Sigmoid colon (tissue), 4 donors: Measurements from ENCODE around the gene HNRNPL.

Source experiments
- EP300 ChIP-seq, 4 donors: sonication (generic); formaldehyde crosslinking; IDR thresholded peaks; one replicate each; pipeline ENCODE4 v1.6.1; 2017; ENCODE audit warnings: antibody characterized with exemption in 4 of 4
- POLR2A ChIP-seq, 2 donors: fragments of 450-650 bp; IDR thresholded peaks; one replicate each; pipeline ENCODE4 v1.6.1; 2016; ENCODE audit warnings: antibody characterized with exemption in 2 of 2, mild to moderate bottlenecking in 2 of 2, moderate library complexity in 2 of 2
- TF ChIP-seq, protein P1 (sequence below), 4 experiments: fragments of 450-650 bp in 3 of 4; fragments of 200-600 bp in 1 of 4; IDR thresholded peaks; one replicate each; pipeline ENCODE4 v1.5.1; 2016 to 2019; ENCODE audit warnings: antibody characterized with exemption in 4 of 4, mild to moderate bottlenecking in 3 of 4, moderate library complexity in 2 of 4

DNA sequence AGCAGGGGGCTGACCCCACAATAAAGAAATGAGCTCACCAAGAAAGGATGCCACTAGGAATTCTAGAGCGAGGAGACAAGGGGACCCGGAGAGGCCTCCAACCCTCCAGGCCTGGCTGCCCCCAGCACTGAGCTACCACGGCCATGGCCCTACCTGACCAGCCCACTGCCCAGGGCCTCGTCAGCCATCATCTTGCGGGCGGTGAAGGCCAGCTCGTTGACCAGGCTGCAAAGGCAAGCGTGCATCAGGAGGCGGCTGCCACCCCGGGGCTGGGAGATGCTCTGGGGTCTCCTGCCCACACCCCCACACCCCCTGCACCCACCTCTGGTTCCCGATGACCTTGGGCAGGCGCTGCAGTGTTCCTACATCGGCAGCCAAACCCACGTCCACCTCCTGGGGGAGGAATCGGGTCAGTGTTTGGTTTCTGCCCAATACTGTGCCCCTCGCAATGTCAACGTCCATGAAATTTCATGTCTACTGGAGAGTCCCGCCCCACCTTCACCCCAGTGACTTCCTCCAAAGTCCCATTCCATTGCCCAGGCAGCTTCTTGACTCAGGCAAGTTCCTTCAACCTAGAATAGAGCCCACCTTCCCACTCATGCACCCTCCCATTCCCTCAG is 33.5 kb downstream of the HNRNPL start:
- TF ChIP-seq, protein P1, sequence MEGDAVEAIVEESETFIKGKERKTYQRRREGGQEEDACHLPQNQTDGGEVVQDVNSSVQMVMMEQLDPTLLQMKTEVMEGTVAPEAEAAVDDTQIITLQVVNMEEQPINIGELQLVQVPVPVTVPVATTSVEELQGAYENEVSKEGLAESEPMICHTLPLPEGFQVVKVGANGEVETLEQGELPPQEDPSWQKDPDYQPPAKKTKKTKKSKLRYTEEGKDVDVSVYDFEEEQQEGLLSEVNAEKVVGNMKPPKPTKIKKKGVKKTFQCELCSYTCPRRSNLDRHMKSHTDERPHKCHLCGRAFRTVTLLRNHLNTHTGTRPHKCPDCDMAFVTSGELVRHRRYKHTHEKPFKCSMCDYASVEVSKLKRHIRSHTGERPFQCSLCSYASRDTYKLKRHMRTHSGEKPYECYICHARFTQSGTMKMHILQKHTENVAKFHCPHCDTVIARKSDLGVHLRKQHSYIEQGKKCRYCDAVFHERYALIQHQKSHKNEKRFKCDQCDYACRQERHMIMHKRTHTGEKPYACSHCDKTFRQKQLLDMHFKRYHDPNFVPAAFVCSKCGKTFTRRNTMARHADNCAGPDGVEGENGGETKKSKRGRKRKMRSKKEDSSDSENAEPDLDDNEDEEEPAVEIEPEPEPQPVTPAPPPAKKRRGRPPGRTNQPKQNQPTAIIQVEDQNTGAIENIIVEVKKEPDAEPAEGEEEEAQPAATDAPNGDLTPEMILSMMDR (IDR thresholded peaks at IDR 0.05) = no peak
- TF ChIP-seq POLR2A (IDR thresholded peaks at IDR 0.05) (no peak), EP300 (IDR thresholded peaks at IDR 0.05) (no peak)
